Chondrocyte (in vitro differentiated cells): ENCODE measurements around the gene RAB44. TPM values are rescaled to one million over a fixed set of nuclear protein-coding genes. Genes with fewer than 3 reads are reported as not detected.
"Not testable (repeated sequence)": the region's sequence is repeated elsewhere in the genome, so short reads cannot be mapped to it uniquely, and the experiment has no call there.

Experiments used
- DNase-seq: peaks from one replicate; pipeline ENCODE4 v3.0.0; 2021; ENCODE audit warnings: mixed read lengths, low spot score
- H3K27ac Mint-ChIP-seq: one replicate; pipeline ENCODE4 v1.8.0; 2021; ENCODE audit warnings: mild to moderate bottlenecking, moderate library complexity, mixed read lengths; ENCODE audit not compliant: unreplicated experiment
- H3K27me3 Mint-ChIP-seq: 2 replicates; pipeline ENCODE4 v1.8.0; 2021; ENCODE audit warnings: low read depth, mixed read lengths
- H3K36me3 Mint-ChIP-seq: 2 replicates; pipeline ENCODE4 v1.8.0; 2021; ENCODE audit warnings: low read depth, mixed read lengths
- H3K4me1 Mint-ChIP-seq: 2 replicates; pipeline ENCODE4 v1.8.0; 2021; ENCODE audit warnings: low read depth, mild to moderate bottlenecking, mixed read lengths
- H3K4me3 Mint-ChIP-seq: one replicate; pipeline ENCODE4 v1.8.0; 2021; ENCODE audit warnings: mild to moderate bottlenecking, moderate library complexity, mixed read lengths; ENCODE audit not compliant: unreplicated experiment
- H3K9me3 Mint-ChIP-seq: 2 replicates; pipeline ENCODE4 v1.8.0; 2021; ENCODE audit warnings: low read depth, mixed read lengths
- total RNA-seq: library from RNA; stranded (reverse); gene quantifications from 3 replicates; pipeline ENCODE4 v1.2.1, GENCODE V29; 2021
- TF ChIP-seq, protein P1 (sequence below): fragments of 200-600 bp; sonication (generic); IDR thresholded peaks from 2 replicates; pipeline ENCODE4 v1.5.0; 2021; ENCODE audit warnings: antibody characterized with exemption, mild to moderate bottlenecking, moderate library complexity

Gene RAB44
- total RNA-seq, 1 donor from 2014 or later, result not detected

DNA sequence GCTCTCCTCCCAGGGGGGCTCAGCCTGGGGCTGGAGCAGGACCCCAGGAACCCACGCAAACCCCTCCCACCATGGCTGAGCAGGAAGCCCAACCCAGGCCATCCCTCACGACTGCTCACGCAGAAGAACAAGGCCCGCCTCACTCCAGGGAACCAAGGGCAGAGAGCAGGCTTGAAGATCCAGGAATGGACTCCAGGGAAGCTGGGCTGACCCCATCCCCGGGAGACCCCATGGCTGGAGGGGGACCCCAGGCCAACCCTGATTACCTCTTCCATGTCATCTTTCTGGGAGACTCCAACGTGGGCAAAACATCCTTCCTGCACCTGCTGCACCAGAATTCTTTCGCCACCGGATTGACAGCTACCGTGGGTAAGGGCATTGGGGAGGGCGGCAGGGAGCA lies 24.7 kb downstream of the RAB44 start:
- no peaks in the 10 kb centered on the region for H3K9me3 Mint-ChIP-seq
- TF ChIP-seq, protein P1, sequence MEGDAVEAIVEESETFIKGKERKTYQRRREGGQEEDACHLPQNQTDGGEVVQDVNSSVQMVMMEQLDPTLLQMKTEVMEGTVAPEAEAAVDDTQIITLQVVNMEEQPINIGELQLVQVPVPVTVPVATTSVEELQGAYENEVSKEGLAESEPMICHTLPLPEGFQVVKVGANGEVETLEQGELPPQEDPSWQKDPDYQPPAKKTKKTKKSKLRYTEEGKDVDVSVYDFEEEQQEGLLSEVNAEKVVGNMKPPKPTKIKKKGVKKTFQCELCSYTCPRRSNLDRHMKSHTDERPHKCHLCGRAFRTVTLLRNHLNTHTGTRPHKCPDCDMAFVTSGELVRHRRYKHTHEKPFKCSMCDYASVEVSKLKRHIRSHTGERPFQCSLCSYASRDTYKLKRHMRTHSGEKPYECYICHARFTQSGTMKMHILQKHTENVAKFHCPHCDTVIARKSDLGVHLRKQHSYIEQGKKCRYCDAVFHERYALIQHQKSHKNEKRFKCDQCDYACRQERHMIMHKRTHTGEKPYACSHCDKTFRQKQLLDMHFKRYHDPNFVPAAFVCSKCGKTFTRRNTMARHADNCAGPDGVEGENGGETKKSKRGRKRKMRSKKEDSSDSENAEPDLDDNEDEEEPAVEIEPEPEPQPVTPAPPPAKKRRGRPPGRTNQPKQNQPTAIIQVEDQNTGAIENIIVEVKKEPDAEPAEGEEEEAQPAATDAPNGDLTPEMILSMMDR, result no peak
- no peak overlapping the region for H3K27ac Mint-ChIP-seq
- peaks cover 13% of the 10 kb centered on the region for H3K4me1 Mint-ChIP-seq
- H3K27me3 Mint-ChIP-seq, result no peaks in the 10 kb centered on the region
- no peaks in the 10 kb centered on the region for H3K36me3 Mint-ChIP-seq
- no peak overlapping the region for H3K4me3 Mint-ChIP-seq
- no peak for DNase-seq

DNA sequence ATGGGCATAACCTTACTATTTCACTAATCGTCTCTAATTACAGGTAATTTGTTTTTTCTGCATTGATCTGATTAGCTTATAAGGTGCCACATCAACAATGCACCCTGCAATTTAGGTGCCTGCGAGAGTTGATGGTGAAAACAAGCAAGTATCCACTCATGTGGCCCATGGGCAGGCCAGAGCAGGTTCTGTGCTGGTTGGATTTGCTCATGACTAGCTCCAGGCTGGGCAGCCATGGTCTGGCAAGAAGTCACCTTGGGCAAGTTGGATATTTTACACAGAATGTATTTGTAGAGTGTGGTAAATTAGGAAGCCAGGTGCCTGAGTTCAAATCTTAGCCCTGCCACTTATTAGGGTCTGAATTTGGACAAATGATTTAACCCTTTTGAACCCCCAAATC lies 25.3 kb downstream of the RAB44 start:
- Mint-ChIP-seq H3K4me1 (peaks cover 19% of the 10 kb centered on the region), H3K36me3 (no peaks in the 10 kb centered on the region), H3K9me3 (no peaks in the 10 kb centered on the region), H3K27me3 (no peaks in the 10 kb centered on the region), H3K4me3 (no peak overlapping the region), H3K27ac (no peak overlapping the region)
- TF ChIP-seq, protein P1, result no peak
- DNase-seq, result peak; percentile 62

- not testable (repeated sequence) for H3K27ac Mint-ChIP-seq, H3K4me3 Mint-ChIP-seq, H3K27me3 Mint-ChIP-seq, H3K9me3 Mint-ChIP-seq, H3K36me3 Mint-ChIP-seq
- DNase-seq, result peak; percentile 7
- peaks cover 30% of the 10 kb centered on the region for H3K4me1 Mint-ChIP-seq
Measured at GRCh38 chr6:36723992-36724391, 26.4 kb downstream of the RAB44 start.

DNA sequence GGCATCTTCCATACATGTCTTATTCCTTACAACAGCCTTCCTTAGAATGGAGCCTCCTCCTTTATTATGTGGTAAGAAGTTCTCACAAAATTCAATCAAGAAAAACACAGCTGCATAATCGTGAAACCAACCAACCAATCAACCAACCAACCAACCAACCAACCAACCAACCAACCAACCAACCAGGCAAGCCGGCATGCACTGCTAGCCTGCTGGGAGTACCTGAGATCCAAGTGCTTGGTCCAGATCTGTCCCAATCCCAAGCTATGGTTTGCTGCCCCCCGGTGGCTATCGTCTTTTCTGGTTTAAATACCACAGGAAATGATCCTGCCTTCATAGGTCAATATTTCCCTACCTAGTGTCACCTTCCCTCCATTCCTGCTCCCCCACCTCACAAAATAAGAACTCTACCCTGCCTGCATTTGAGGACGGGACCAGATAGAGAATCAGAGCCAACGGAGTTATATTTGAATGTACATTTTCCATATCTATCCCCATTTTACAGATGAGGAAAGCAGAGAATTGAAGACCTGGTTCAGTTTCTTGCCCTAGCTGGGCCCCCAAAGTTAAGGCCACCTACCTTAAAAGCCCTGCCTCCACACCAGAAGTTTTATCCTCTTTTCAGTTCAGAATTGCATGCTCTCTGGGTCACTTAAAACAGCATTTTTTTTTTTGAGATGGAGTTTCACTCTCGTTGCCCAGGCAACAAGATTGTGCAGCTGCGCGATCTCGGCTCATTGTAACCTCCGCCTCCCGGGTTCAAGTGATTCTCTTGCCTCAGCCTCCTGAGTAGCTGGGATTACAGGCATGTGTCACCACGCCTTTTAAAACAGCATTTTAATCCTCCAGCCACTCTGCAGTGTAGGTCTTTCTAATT lies 27.1 kb downstream of the RAB44 start:
- TF ChIP-seq, protein P1, result peak; percentile 80
- Mint-ChIP-seq H3K9me3 (no peaks in the 10 kb centered on the region), H3K27ac (no peak overlapping the region), H3K27me3 (no peaks in the 10 kb centered on the region), H3K4me3 (no peak overlapping the region), H3K36me3 (no peaks in the 10 kb centered on the region), H3K4me1 (peaks cover 34% of the 10 kb centered on the region)
- DNase-seq, result peak; percentile 54

DNA sequence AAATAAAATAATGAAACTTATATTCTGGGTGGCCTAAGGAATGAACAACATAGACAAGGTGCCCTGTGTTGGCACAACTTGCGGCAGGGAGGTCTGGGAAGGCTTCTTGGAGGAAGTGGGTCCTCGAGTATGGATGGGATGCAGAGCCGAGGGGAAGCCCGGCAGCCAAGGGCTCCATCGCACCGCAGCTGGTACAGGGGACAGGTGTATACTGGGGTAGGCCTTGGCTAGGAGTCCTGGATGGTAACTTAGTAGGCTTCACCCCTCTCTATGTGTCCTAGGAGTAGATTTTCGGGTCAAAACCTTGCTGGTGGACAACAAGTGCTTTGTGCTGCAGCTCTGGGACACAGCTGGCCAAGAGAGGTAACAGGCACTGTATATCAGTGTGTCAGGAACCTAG lies 28.0 kb downstream of the RAB44 start:
- DNase-seq, result peak; percentile 48
- Mint-ChIP-seq H3K4me3 (no peak overlapping the region), H3K27me3 (no peaks in the 10 kb centered on the region), H3K27ac (no peak overlapping the region), H3K36me3 (no peaks in the 10 kb centered on the region), H3K9me3 (no peaks in the 10 kb centered on the region), H3K4me1 (peaks cover 34% of the 10 kb centered on the region)
- TF ChIP-seq, protein P1, result no peak

- TF ChIP-seq, protein P1, result no peak
- no peaks in the 10 kb centered on the region for H3K36me3 Mint-ChIP-seq
- no peaks in the 10 kb centered on the region for H3K9me3 Mint-ChIP-seq
- no peaks in the 10 kb centered on the region for H3K27me3 Mint-ChIP-seq
- no peak overlapping the region for H3K27ac Mint-ChIP-seq
- H3K4me3 Mint-ChIP-seq, result no peak overlapping the region
- peaks cover 34% of the 10 kb centered on the region for H3K4me1 Mint-ChIP-seq
- peak; percentile 56 for DNase-seq
Measured at GRCh38 chr6:36727505-36728021, 29.9 kb downstream of the RAB44 start.
